Ectodermal cell (in vitro differentiated cells): Measurements from ENCODE around the gene PGAM2.

Experiments used
- H3K27ac ChIP-seq: 2 replicates; pipeline ENCODE4 v1.7.0; 2013; ENCODE audit warnings: mild to moderate bottlenecking, low read depth, low read length; ENCODE audit not compliant: insufficient read depth, poor library complexity, severe bottlenecking
- H3K27me3 ChIP-seq: 2 replicates; pipeline ENCODE4 v1.7.0; 2013; ENCODE audit warnings: mild to moderate bottlenecking, low read length; ENCODE audit not compliant: insufficient read depth, control insufficient read depth, poor library complexity, severe bottlenecking
- H3K36me3 ChIP-seq: one replicate; pipeline ENCODE4 v1.7.0; 2013; ENCODE audit warnings: low read length; ENCODE audit not compliant: control insufficient read depth, insufficient read depth
- H3K4me1 ChIP-seq: one replicate; pipeline ENCODE4 v1.7.0; 2013; ENCODE audit warnings: low read length; ENCODE audit not compliant: control insufficient read depth, insufficient read depth
- H3K4me3 ChIP-seq: 2 replicates; pipeline ENCODE4 v1.7.0; 2013; ENCODE audit warnings: low read depth, low read length, control low read depth; ENCODE audit not compliant: insufficient read depth
- H3K9me3 ChIP-seq: 2 replicates; pipeline ENCODE4 v1.7.0; 2013; ENCODE audit warnings: mild to moderate bottlenecking, low read length, moderate library complexity; ENCODE audit not compliant: control insufficient read depth
- WGBS, 2 experiments: methylation state at CpG; one replicate each; pipeline ENCODE4 v1.1.7; 2013; ENCODE audit warnings: missing lambda C conversion rate in 2 of 2; 5-methylcytosine and 5-hydroxymethylcytosine counted together

PGAM2 gene

GRCh38 chr7:44108768-44109750 lies 43.7 kb upstream of the PGAM2 start:
- peaks cover 6% of the 10 kb centered on the region for H3K36me3 ChIP-seq

GRCh38 chr7:44107961-44108767 lies 42.8 kb upstream of the PGAM2 start:
- Histone ChIP-seq H3K27me3 (peaks cover 26% of the 10 kb centered on the region), H3K4me1 (peaks cover 8% of the 10 kb centered on the region), H3K36me3 (peaks cover 6% of the 10 kb centered on the region), H3K9me3 (no peaks in the 10 kb centered on the region), H3K27ac (no peak overlapping the region), H3K4me3 (no peak overlapping the region)
- 90 to 91% methylated on average over 21 of the region's 21 CpGs for WGBS, 2 experiments

More at GRCh38 chr7:44108768-44109750, 43.7 kb upstream of the PGAM2 start:
- H3K27me3 ChIP-seq: peaks cover 18% of the 10 kb centered on the region
- H3K4me3 ChIP-seq: no peak overlapping the region
- H3K4me1 ChIP-seq: peaks cover 8% of the 10 kb centered on the region
- no peaks in the 10 kb centered on the region for H3K9me3 ChIP-seq
- no peak overlapping the region for H3K27ac ChIP-seq
- WGBS, 2 experiments: 90% methylated on average over 21 of the region's 21 CpGs

- H3K9me3 ChIP-seq: no peaks in the 10 kb centered on the region
- H3K27ac ChIP-seq: no peak overlapping the region
- H3K27me3 ChIP-seq: peaks cover 30% of the 10 kb centered on the region
- 93% methylated on average over 18 of the region's 18 CpGs for WGBS, 2 experiments
- no peaks in the 10 kb centered on the region for H3K36me3 ChIP-seq
- H3K4me3 ChIP-seq: no peak overlapping the region
- H3K4me1 ChIP-seq: peaks cover 8% of the 10 kb centered on the region
Measured at GRCh38 chr7:44107116-44107960, 42.0 kb upstream of the PGAM2 start.

- H3K27ac ChIP-seq: no peak overlapping the region
- no peaks in the 10 kb centered on the region for H3K36me3 ChIP-seq
Measured at GRCh38 chr7:44106311-44107065, 41.1 kb upstream of the PGAM2 start.

GRCh38 chr7:44105832-44106231 lies 40.5 kb upstream of the PGAM2 start:
- peaks cover 11% of the 10 kb centered on the region for H3K4me1 ChIP-seq
- no peak overlapping the region for H3K4me3 ChIP-seq
- 87 to 89% methylated on average over 2 of the region's 2 CpGs for WGBS, 2 experiments
- H3K27me3 ChIP-seq: peaks cover 30% of the 10 kb centered on the region
- no peaks in the 10 kb centered on the region for H3K36me3 ChIP-seq
- H3K9me3 ChIP-seq: no peaks in the 10 kb centered on the region
- no peak overlapping the region for H3K27ac ChIP-seq

More at GRCh38 chr7:44106311-44107065, 41.1 kb upstream of the PGAM2 start:
- H3K9me3 ChIP-seq: no peaks in the 10 kb centered on the region
- 88 to 89% methylated on average over 10 of the region's 10 CpGs for WGBS, 2 experiments
- H3K27me3 ChIP-seq: peaks cover 30% of the 10 kb centered on the region
- H3K4me1 ChIP-seq: peaks cover 8% of the 10 kb centered on the region
- no peak overlapping the region for H3K4me3 ChIP-seq

- Histone ChIP-seq H3K4me3 (peak overlapping the region; percentile 50), H3K9me3 (no peaks in the 10 kb centered on the region), H3K36me3 (no peaks in the 10 kb centered on the region), H3K27me3 (peaks cover 30% of the 10 kb centered on the region), H3K27ac (no peak overlapping the region), H3K4me1 (peaks cover 14% of the 10 kb centered on the region)
- 18 to 21% methylated on average over 28 of the region's 28 CpGs for WGBS, 2 experiments
Measured at GRCh38 chr7:44104860-44105771, 39.7 kb upstream of the PGAM2 start.

- peak within 1 kb of the TSS; percentile 50 for H3K4me3 ChIP-seq
- H3K4me1 ChIP-seq: peaks cover 14% of the 10 kb centered on the region
- H3K36me3 ChIP-seq: no peaks in the 10 kb centered on the region
- H3K9me3 ChIP-seq: no peaks in the 10 kb centered on the region
- 2% methylated on average over 72 to 74 of the region's 87 CpGs for WGBS, 2 experiments
- no peak within 1 kb of the TSS for H3K27ac ChIP-seq
- peaks cover 30% of the 10 kb centered on the region for H3K27me3 ChIP-seq
Measured at GRCh38 chr7:44103923-44104859, 38.8 kb upstream of the PGAM2 start, which contains the start of gene AEBP1. AEBP1 (plus strand) TSS chr7:44104345; CDS start chr7:44104666, 321 bp downstream.

- 52% methylated on average over 8 of the region's 8 CpGs for WGBS, 2 experiments
- peak overlapping the region; percentile 50 for H3K4me3 ChIP-seq
- no peaks in the 10 kb centered on the region for H3K36me3 ChIP-seq
- H3K27me3 ChIP-seq: peaks cover 30% of the 10 kb centered on the region
- H3K27ac ChIP-seq: no peak overlapping the region
- peaks cover 14% of the 10 kb centered on the region for H3K4me1 ChIP-seq
- no peaks in the 10 kb centered on the region for H3K9me3 ChIP-seq
Measured at GRCh38 chr7:44103566-44103922, 38.2 kb upstream of the PGAM2 start.
